Measurements from ENCODE around the gene BAZ2B. TPM values are rescaled to one million over a fixed set of nuclear protein-coding genes. Genes with fewer than 3 reads are reported as not detected.

BAZ2B gene
- total and polyA plus RNA-seq, 10 donors, result 5.6 to 158 (median 86.0) TPM

DNA sequence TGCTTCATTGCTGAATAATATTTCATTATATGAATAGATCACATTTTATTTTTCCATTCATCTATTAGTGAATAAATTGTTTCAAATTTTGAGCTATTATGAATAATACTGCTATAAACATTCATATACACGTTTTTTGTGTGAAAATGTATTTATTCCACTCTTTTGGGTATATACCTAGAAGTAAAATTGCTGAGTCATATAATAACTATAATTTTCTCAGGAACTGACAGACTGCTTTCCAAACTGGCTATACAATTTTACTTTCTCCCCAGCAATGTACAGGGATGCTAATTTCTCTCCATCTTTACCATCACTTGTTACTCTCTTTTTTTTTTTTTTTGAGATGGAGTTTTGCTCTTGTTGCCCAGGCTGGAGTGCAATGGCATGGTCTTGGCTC lies 35.5 kb upstream of the BAZ2B start:
- H3K4me1 ChIP-seq, result no peaks in the 10 kb centered on the region
- H3K27me3 ChIP-seq (replicated peaks in 1 of 7), result no peaks in the 10 kb centered on the region
- H3K36me3 ChIP-seq, result no peaks in the 10 kb centered on the region
- no peak for DNase-seq
- intact Hi-C loops (cut with DNase I; ENCODE audit: low total_unique reads), result no loop called here
- H3K4me3 ChIP-seq, result no peak overlapping the region
- 67 to 89% (median 88%) methylated on average over 1 of the region's 1 CpG for WGBS, 5 donors
- peaks cover 0 to 29% (median 25%) of the 10 kb centered on the region in 8 donors for H3K9me3 ChIP-seq
- no peak overlapping the region for H3K27ac ChIP-seq
- TF ChIP-seq POLR2AphosphoS5 (IDR thresholded peaks at IDR 0.05) (no peak), POLR2A (IDR thresholded peaks at IDR 0.05) (no peak)
- TF ChIP-seq, protein P1, sequence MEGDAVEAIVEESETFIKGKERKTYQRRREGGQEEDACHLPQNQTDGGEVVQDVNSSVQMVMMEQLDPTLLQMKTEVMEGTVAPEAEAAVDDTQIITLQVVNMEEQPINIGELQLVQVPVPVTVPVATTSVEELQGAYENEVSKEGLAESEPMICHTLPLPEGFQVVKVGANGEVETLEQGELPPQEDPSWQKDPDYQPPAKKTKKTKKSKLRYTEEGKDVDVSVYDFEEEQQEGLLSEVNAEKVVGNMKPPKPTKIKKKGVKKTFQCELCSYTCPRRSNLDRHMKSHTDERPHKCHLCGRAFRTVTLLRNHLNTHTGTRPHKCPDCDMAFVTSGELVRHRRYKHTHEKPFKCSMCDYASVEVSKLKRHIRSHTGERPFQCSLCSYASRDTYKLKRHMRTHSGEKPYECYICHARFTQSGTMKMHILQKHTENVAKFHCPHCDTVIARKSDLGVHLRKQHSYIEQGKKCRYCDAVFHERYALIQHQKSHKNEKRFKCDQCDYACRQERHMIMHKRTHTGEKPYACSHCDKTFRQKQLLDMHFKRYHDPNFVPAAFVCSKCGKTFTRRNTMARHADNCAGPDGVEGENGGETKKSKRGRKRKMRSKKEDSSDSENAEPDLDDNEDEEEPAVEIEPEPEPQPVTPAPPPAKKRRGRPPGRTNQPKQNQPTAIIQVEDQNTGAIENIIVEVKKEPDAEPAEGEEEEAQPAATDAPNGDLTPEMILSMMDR (IDR thresholded peaks at IDR 0.05 in 8 of 11, conservative IDR thresholded peaks at IDR 0.05 in 3 of 11), result no peak

GRCh38 chr2:159650574-159650973 lies 34.2 kb upstream of the BAZ2B start:
- H3K27ac ChIP-seq, result no peak overlapping the region
- H3K4me1 ChIP-seq, result no peaks in the 10 kb centered on the region
- no peaks in the 10 kb centered on the region for H3K36me3 ChIP-seq
- no peak for DNase-seq
- intact Hi-C loops (cut with DNase I; ENCODE audit: low total_unique reads), result no loop called here
- H3K4me3 ChIP-seq, result no peak overlapping the region
- TF ChIP-seq POLR2A (IDR thresholded peaks at IDR 0.05) (no peak), POLR2AphosphoS5 (IDR thresholded peaks at IDR 0.05) (no peak)
- no peaks in the 10 kb centered on the region for H3K27me3 ChIP-seq (replicated peaks in 1 of 7)
- H3K9me3 ChIP-seq, result peaks cover 0 to 25% (median 19%) of the 10 kb centered on the region in 8 donors

DNA sequence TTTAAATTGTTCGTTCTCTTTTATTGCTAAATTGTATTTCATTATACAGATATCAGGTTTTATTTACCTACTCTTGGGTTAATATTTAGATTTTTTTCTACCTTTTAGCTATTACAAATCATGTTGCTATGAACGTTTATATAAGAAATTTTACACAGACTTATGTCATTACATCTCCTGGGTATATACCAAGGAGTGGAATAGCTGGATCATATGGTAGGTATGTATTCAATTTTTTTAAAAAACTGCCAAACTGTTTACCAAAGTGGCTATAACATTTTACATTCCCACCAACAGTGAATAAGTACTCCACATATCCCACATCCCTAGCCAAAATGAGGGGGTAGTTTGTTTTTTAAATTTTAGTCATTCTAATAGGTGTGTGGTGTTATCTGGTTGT lies 32.3 kb upstream of the BAZ2B start:
- 93 to 96% (median 95%) methylated on average over 2 of the region's 2 CpGs for WGBS, 5 donors
- TF ChIP-seq POLR2A (IDR thresholded peaks at IDR 0.05), result no peak
- TF ChIP-seq, protein P1 (IDR thresholded peaks at IDR 0.05 in 8 of 11, conservative IDR thresholded peaks at IDR 0.05 in 3 of 11), result no peak
- TF ChIP-seq POLR2AphosphoS5 (IDR thresholded peaks at IDR 0.05), result no peak
- Histone ChIP-seq H3K9me3 (peaks cover 0 to 20% (median 10%) of the 10 kb centered on the region in 8 donors), H3K27me3 (replicated peaks in 1 of 7) (no peaks in the 10 kb centered on the region), H3K4me3 (no peak overlapping the region), H3K4me1 (no peaks in the 10 kb centered on the region), H3K36me3 (no peaks in the 10 kb centered on the region), H3K27ac (no peak overlapping the region)
- intact Hi-C loops (cut with DNase I; ENCODE audit: low total_unique reads), result no loop called here
- no peak for DNase-seq

- TF ChIP-seq POLR2A (IDR thresholded peaks at IDR 0.05) (no peak), POLR2AphosphoS5 (IDR thresholded peaks at IDR 0.05) (no peak)
- TF ChIP-seq, protein P1 (IDR thresholded peaks at IDR 0.05 in 8 of 11, conservative IDR thresholded peaks at IDR 0.05 in 3 of 11), result no peak
- H3K4me1 ChIP-seq, result no peaks in the 10 kb centered on the region
- no peak overlapping the region for H3K4me3 ChIP-seq
- no peaks in the 10 kb centered on the region for H3K36me3 ChIP-seq
- WGBS, 5 donors, result 79 to 92% (median 89%) methylated on average over 2 of the region's 2 CpGs
- peaks cover 0 to 20% (median 10%) of the 10 kb centered on the region in 8 donors for H3K9me3 ChIP-seq
- no peaks in the 10 kb centered on the region for H3K27me3 ChIP-seq (replicated peaks in 1 of 7)
- DNase-seq, result no peak
- intact Hi-C loops (cut with DNase I; ENCODE audit: low total_unique reads), result no loop called here
- H3K27ac ChIP-seq, result no peak overlapping the region
Measured at GRCh38 chr2:159647667-159648066, 31.3 kb upstream of the BAZ2B start.

DNA sequence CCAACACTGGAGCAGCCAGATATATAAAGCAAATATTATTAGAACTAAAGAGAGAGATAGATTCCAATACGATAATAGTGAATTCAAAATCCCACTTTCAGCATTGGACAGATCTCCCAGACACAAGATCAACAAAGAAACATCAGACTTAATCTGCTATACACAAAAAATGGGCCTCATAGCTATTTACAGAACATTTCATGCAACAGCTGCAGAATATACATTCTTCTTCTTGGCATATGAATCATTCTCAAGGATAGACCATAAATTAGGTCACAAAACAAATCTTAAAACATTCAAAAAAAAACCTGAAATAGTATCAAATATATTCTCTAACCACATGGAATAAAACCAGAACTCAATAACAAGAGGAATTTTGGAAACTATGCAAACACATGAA lies 23.8 kb upstream of the BAZ2B start:
- intact Hi-C loops (cut with DNase I; ENCODE audit: low total_unique reads), result no loop called here
- DNase-seq, result no peak
- no peaks in the 10 kb centered on the region for H3K27me3 ChIP-seq (replicated peaks in 1 of 7)
- no peaks in the 10 kb centered on the region for H3K36me3 ChIP-seq
- no peak overlapping the region for H3K4me3 ChIP-seq
- 86 to 100% (median 97%) methylated on average over 1 of the region's 1 CpG for WGBS, 5 donors
- peaks cover 0 to 2% (median 0%) of the 10 kb centered on the region in 6 donors for H3K4me1 ChIP-seq
- no peak for TF ChIP-seq POLR2A (IDR thresholded peaks at IDR 0.05)
- no peak for TF ChIP-seq POLR2AphosphoS5 (IDR thresholded peaks at IDR 0.05)
- TF ChIP-seq, protein P1 (IDR thresholded peaks at IDR 0.05 in 8 of 11, conservative IDR thresholded peaks at IDR 0.05 in 3 of 11), result no peak
- H3K27ac ChIP-seq, result no peak overlapping the region
- H3K9me3 ChIP-seq, result peaks cover 0 to 23% (median 13%) of the 10 kb centered on the region in 8 donors
